Kidney epithelial cell (primary cell): ENCODE data around the gene NDUFS7. TPM values are rescaled to one million over a fixed set of nuclear protein-coding genes. Genes with fewer than 3 reads are reported as not detected.

Source experiments
- DNase-seq: peaks from one replicate; pipeline ENCODE4 v3.0.0-alpha.2; 2010; ENCODE audit warnings: low read depth
- H3K27me3 ChIP-seq: 2 replicates; pipeline ENCODE4 v1.6.0; 2011; ENCODE audit warnings: low read length; ENCODE audit not compliant: control insufficient read depth, insufficient read depth
- H3K36me3 ChIP-seq: 2 replicates; pipeline ENCODE4 v1.5.1; 2011; ENCODE audit warnings: low read length; ENCODE audit not compliant: control insufficient read depth, insufficient read depth
- H3K4me3 ChIP-seq: 2 replicates; pipeline ENCODE4 v1.5.1; 2011; ENCODE audit warnings: low read depth, mild to moderate bottlenecking, control low read depth, low read length
- CTCF ChIP-seq: IDR thresholded peaks from 2 replicates; pipeline ENCODE4 v1.5.1; 2011; ENCODE audit warnings: mild to moderate bottlenecking, moderate library complexity, low read length, control low read depth, inconsistent platforms; ENCODE audit not compliant: insufficient read depth, poor library complexity, severe bottlenecking
- total RNA-seq: library from RNA; depleted of rRNA; stranded (reverse); fragments of >200 nt; gene quantifications from 2 replicates; pipeline ENCODE4 v1.2.3, GENCODE V29; 2015

The NDUFS7 gene
- total RNA-seq, result 165 and 189 TPM in 2 replicates

- Histone ChIP-seq H3K36me3 (peaks cover 2% of the 10 kb centered on the region), H3K27me3 (no peaks in the 10 kb centered on the region), H3K4me3 (peak within 1 kb of the TSS; percentile 83)
- peak; percentile 13 for TF ChIP-seq CTCF
- DNase-seq, result no peak
Observed at GRCh38 chr19:1383312-1384084, at the start of gene NDUFS7. NDUFS7 (plus strand) TSS chr19:1383907; CDS start chr19:1383927, 20 bp downstream.

GRCh38 chr19:1336079-1336684, 47.5 kb upstream of the NDUFS7 start:
- Histone ChIP-seq H3K4me3 (no peak overlapping the region), H3K36me3 (no peaks in the 10 kb centered on the region), H3K27me3 (peaks cover 10% of the 10 kb centered on the region)
- TF ChIP-seq CTCF, result no peak
- no peak for DNase-seq

GRCh38 chr19:1340681-1341469, 42.8 kb upstream of the NDUFS7 start:
- no peak for DNase-seq
- no peak for TF ChIP-seq CTCF
- peaks cover 8% of the 10 kb centered on the region for H3K27me3 ChIP-seq

GRCh38 chr19:1343041-1343440, 40.7 kb upstream of the NDUFS7 start:
- no peaks in the 10 kb centered on the region for H3K36me3 ChIP-seq
- peaks cover 8% of the 10 kb centered on the region for H3K27me3 ChIP-seq
- TF ChIP-seq CTCF, result no peak
- H3K4me3 ChIP-seq, result no peak overlapping the region
- no peak for DNase-seq

More at GRCh38 chr19:1340681-1341469, 42.8 kb upstream of the NDUFS7 start:
- no peak overlapping the region for H3K4me3 ChIP-seq
- no peaks in the 10 kb centered on the region for H3K36me3 ChIP-seq

- no peak for DNase-seq
- TF ChIP-seq CTCF, result no peak
- no peaks in the 10 kb centered on the region for H3K27me3 ChIP-seq
- H3K36me3 ChIP-seq, result no peaks in the 10 kb centered on the region
- H3K4me3 ChIP-seq, result no peak overlapping the region
Observed at GRCh38 chr19:1349211-1349610, 34.5 kb upstream of the NDUFS7 start.
